GM18507 (cell line): ENCODE measurements around the gene HSD17B3.
"Not testable (repeated sequence)": the region's sequence is repeated elsewhere in the genome, so short reads cannot be mapped to it uniquely, and the experiment has no call there.

Source experiments
- DNase-seq: peaks from one replicate; pipeline ENCODE4 v3.0.0; 2011; ENCODE audit warnings: low read depth; ENCODE audit not compliant: insufficient read length; ENCODE audit errors: extremely low spot score
- FAIRE-seq: peaks from 2 replicates; lab custom pipeline; 2011; peaks lifted over from hg19 to GRCh38; lab: Jason Lieb, UNC

The HSD17B3 gene

GRCh38 chr9:96204853-96205252 is 97.1 kb downstream of the HSD17B3 start:
- FAIRE-seq = no peak
- no peak for DNase-seq

- DNase-seq = no peak
- no peak for FAIRE-seq
Observed at GRCh38 chr9:96203867-96204501, 98.0 kb downstream of the HSD17B3 start.

GRCh38 chr9:96202971-96203780 is 98.8 kb downstream of the HSD17B3 start:
- DNase-seq (no peak), FAIRE-seq (no peak)

GRCh38 chr9:96201140-96201539 is 100.8 kb downstream of the HSD17B3 start:
- no peak for FAIRE-seq
- DNase-seq = no peak

- DNase-seq (no peak), FAIRE-seq (no peak)
Observed at GRCh38 chr9:96199006-96199405, 103.0 kb downstream of the HSD17B3 start.

GRCh38 chr9:96195541-96195940 is 106.4 kb downstream of the HSD17B3 start:
- DNase-seq = no peak
- no peak for FAIRE-seq

- DNase-seq (no peak), FAIRE-seq (no peak)
Observed at GRCh38 chr9:96193236-96193755, 108.7 kb downstream of the HSD17B3 start.

- FAIRE-seq (no peak), DNase-seq (no peak)
Observed at GRCh38 chr9:96192710-96193109, 109.3 kb downstream of the HSD17B3 start.

GRCh38 chr9:96189995-96190394 is 112.0 kb downstream of the HSD17B3 start:
- DNase-seq (no peak), FAIRE-seq (no peak)

- DNase-seq, FAIRE-seq: not testable (repeated sequence)
Observed at GRCh38 chr9:96189581-96189980, 112.4 kb downstream of the HSD17B3 start.

- DNase-seq (no peak), FAIRE-seq (no peak)
Observed at GRCh38 chr9:96188571-96188970, 113.4 kb downstream of the HSD17B3 start.

- DNase-seq = no peak
- no peak for FAIRE-seq
Observed at GRCh38 chr9:96187151-96187555, 114.8 kb downstream of the HSD17B3 start.

GRCh38 chr9:96186591-96187011 is 115.4 kb downstream of the HSD17B3 start:
- DNase-seq (no peak), FAIRE-seq (no peak)

- FAIRE-seq (no peak), DNase-seq (no peak)
Observed at GRCh38 chr9:96185518-96186156, 116.3 kb downstream of the HSD17B3 start.
